Erythroblast (primary cell): Measurements from ENCODE around the gene RPS15.
"Not testable (repeated sequence)": the region's sequence is repeated elsewhere in the genome, so short reads cannot be mapped to it uniquely, and the experiment has no call there.

ENCODE experiments used
- DNase-seq, 2 experiments: peaks; one replicate each; lab custom pipeline; 2025; lab: John Stamatoyannopoulos, UW
- GATA1 ChIP-seq: IDR thresholded peaks from 2 replicates; pipeline ENCODE4 v1.6.1; 2011; ENCODE audit warnings: low read depth, mild to moderate bottlenecking, control low read depth, low read length, moderate library complexity
- POLR2A ChIP-seq: IDR thresholded peaks from 2 replicates; pipeline ENCODE4 v1.6.1; 2011; ENCODE audit warnings: mild to moderate bottlenecking, low read length

RPS15 gene

DNA sequence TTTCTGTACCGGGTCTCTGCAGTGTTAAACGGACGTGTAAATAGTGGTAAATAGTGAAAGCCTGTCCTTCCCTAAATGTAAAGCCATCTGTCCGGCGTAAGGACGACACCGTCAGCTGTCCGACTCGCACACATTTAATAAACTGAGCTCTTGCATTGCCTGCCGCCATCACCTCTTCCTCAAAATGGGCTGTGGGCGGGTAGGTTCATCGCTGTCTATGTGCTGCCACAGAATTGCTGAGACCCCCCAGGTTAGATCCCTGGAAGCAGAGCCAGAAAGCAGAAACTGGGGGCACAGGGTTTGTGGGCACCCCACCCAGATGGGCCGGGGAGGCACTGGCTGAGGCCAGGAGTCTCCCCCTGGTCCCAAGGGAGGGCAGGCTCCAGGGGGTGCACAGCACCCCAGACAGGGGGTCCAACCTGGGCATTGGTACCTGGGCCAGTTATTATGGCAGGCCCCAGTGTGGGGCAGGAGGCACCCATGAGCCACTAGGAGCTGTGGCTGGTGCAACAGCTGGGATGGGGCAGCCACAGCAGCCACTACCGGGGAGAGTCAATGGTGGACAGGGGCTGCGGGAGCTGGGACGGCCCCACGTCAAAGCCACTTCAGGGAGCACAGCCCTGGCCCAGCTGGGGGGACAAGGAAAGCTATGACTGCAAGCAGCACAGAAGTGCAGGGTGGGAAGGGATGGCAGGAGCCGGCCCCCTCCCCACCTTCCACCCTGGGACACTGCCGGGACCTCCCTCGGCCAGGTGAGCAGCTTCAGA lies 35.1 kb downstream of the RPS15 start:
- no peak for DNase-seq
- TF ChIP-seq POLR2A (no peak), GATA1 (no peak)

DNA sequence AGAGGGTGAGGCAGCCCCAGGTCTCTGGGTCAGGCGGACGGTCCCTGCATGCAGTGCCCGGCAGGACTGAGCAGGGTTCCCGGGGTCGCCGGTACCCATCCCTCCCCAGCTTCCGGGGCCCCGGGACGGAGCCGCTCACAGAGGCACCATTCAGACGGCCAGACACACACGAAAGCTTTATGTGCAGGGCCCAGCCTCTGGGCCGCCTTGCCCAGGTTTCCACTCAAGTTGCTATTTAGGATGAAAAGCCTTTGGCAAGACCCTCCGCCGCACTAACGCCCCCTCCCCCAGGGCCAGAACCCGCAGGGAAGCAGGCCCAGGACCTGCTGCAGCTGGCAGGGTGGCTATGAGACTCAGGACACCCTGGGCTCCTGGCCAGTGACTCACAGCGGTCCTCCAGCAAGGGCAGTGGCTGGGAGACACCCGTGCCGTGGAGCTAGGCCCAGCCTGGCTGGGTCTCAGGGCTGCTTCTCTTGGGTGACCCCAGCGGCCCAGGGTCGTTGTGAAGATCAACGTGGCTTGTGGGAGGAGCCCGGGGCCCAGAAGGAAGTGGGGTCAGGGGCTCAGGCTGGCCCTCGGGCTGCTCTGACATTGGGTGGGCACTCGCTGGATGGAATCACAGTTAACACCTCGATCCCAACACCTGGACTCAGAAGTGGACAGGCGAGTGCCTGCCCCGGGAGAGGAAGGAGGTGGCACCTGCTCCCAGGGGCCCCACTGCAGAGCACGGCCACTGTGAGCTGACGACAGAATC lies 36.0 kb downstream of the RPS15 start:
- DNase-seq = no peak
- TF ChIP-seq POLR2A (no peak), GATA1 (no peak)

DNA sequence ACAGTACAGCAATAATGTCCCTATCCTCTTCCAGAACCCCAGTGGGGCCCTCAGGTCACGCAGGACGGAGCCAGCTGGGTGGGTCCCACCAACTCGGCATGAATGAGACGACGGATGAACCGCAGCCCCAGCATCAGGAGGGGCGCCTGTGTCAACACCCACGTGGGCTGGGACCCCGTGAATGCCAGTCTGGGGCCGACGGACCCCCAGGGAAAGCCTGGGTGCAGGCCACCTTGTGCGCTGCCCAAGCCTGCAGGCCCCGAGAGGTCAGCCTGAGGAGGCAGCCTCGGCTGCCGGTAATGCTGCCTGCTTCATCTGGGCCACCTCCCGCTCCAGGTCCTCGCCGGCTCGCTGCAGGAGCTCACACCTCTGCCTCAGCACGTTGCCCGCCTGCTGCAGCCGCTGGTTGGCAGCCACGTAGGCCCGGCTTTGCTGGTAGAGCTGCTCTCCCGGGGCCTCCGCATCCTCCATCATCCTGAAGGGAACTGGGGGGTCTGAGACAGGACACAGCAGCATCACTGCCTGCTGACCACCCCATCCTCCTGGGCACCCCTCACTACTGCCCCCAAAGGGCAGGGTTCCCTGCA lies 36.7 kb downstream of the RPS15 start:
- no peak for TF ChIP-seq POLR2A
- TF ChIP-seq GATA1 = no peak

DNA sequence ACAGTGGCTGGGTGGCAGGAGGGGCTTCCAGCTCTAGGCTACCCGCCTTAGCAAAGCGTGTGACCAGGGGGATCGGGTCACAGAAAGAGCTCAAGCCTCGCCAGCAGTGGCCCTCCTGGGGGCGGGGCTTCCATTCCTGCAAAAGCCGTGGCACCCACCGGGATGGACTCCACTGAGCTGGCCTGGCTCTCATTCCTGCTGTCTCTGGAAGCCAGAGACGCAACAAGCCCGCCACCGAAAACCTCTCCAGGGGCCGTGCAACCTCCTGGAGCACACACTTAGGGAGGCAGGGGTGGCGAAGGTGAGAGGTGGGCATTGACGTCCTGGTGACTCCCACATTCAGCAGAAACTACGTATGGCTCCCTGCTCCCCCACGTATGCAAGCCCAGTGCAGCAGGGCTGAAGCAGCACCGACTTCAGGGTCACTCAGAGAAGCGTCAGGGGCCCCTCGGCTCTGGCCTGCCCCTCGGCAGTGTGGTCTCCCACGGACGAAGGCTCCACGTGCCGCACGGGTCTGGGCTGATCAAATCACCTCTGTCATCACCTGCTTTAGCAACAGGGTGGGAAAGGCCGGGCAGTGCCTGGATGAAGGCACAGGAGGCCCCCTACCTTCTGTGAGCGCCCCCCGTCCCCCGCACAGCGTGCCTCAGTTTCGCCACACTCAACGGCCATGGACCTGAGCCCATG lies 37.7 kb downstream of the RPS15 start:
- DNase-seq = no peak
- TF ChIP-seq GATA1 = no peak
- TF ChIP-seq POLR2A = no peak

More for the DNA sequence above, 36.7 kb downstream of the RPS15 start:
- no peak for DNase-seq

DNA sequence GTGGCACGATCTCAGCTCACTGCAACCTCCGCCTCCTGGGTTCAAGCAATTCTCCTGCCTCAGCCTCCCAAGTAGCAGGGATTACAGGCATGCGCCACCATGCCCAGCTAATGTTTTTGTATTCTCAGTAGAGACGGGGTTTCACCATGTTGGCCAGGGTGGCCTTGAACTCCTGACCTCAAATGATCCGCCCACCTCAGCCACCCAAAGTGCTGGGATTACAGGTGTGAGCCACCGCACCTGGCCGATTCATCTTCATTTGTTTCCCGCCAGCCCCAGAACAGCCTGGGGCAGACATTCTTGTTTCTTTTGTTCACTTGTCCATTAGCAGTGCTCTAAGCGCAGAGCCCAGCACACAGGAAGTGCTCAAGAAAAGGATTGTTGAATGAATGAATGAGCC lies 38.9 kb downstream of the RPS15 start:
- not testable (repeated sequence) for DNase-seq

DNA sequence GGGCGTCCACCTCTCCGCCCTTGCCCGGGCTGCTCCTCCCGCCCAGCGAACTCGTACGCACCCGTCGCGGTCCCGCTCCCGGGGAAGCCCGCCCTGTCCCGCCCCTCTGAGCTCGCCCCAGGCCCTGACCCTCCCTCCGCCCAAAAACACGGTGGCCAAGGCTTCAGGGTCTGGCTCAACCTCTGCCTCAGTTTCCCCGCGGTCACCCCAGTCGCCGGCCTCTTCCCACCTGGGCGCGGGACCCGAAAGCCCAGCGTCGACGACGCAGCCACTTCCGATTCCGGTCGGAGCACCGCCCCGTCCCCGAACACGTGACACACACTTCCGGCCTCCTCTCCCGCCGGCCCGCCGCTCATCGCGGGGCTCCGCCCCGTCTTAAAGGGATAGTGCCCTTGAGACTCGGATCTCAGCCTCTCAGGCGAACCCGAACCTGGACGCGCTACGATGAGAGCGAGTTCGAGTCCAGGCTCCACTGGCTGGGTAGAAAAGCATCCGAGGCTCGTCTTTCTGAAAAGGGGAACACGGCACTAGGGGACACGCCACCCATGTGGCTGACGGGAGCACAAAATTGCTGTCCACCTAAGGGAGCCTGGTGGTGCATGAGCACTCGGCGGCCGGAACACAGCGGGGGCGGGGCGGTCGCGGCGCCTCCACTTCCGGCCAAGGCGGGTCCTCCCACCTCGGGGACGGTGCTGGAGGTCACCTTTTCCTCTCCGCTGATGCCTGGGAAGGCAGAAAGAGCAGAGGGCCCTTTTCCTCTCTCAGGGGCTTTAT lies 40.9 kb downstream of the RPS15 start, which contains the start of gene C19orf25:
C19orf25 (minus strand) TSS at position 282 of the 774 bp plus-strand sequence. CDS start 312 bp downstream, outside the sequence.
- peak; percentile 95 to 96 for DNase-seq
- TF ChIP-seq POLR2A (peak; percentile 77), GATA1 (no peak)

DNA sequence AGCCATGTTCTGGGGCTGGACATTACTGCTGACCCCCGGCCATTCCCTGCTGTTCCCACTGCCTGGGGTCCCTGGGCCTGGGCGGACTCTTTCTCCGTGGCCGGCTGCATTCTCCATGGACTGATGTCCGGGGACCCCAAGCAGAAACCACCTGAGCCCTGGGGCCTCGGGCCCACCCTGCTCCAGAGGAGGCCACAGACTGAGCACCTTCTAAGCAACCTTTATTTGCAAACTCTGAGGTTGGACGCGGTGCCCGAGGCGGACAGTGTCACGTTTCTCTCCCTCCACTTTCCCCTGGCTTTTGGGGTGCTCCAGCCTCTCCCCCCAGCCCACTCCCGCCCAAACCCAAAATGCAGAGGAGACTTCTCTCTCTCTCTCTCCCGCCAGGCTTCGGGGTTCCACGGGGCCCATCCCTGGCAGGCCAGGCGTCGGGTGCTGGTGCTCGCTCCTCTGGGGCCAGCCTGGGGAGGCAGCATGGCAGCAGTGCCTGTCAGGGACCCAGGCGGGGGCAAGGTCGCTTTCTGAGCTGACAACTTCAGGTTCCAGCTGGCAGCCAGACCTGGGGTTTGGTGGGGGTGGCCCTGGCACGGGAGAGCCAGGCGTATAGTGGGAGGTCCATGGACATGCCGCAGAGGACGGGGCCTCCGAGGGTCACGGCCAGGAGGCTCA lies 43.2 kb downstream of the RPS15 start:
- DNase-seq = no peak
- TF ChIP-seq POLR2A (no peak), GATA1 (no peak)

DNA sequence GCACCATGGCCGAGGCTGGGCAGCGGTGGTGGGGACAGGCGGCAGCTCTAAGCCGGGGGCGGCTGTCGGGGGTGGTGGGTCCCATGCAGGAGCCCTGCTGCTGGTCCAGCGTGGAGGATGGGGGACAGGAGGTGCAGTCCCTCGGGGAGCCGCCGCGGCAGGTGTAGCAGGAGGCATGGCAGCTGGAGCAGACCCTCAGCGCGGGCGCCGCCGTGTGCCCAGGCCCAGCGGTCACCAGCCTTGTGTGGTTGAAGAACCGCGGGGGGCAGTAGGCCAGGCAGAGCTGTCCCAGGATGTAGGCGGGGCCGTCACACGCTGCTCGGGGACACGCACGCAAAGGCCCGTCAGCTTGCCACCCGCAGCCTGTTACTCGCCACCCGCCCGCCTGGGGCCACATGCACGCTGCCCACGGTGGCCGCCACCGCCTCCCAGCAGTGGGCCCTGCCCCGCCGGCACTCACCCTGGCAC lies 43.7 kb downstream of the RPS15 start:
- no peak for TF ChIP-seq POLR2A
- TF ChIP-seq GATA1 = no peak
- no peak for DNase-seq

DNA sequence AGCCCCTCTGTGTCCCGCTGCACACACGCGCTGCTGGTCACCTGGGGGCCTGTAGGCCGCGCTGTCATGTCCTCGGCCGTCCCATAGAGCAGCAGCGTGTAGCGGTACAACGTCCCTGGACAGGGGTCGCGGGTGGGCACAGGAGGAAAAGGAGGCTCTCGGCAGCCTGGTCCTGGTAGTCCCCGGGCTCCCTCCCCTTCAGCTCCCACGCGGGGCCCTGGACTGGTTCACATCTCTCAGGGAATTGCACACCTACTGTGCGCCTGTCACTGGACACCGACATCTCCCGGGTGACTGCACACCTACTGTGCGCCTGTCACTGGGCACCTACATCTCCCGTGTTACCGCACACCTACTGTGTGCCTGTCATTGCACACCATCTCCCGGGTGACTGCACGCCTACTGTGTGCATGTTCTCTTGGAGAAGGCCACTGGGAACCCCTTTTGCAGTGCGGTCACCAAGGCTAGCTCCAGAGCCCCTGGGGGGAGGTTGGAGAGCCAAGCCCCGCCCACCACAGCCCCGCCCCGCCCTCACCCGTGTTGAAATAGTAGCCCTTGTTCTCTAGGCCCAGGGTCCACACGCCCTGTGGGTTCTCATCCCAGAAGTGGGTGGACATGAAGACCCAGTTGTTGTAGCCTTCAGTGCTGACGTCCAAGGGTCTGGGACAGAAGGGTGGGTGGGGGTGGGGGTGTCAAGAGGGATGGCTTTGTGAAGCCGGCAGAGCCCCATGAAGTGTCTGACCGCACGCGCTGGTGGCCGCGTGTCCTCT lies 44.4 kb downstream of the RPS15 start:
- TF ChIP-seq GATA1 (no peak), POLR2A (no peak)
- no peak for DNase-seq

DNA sequence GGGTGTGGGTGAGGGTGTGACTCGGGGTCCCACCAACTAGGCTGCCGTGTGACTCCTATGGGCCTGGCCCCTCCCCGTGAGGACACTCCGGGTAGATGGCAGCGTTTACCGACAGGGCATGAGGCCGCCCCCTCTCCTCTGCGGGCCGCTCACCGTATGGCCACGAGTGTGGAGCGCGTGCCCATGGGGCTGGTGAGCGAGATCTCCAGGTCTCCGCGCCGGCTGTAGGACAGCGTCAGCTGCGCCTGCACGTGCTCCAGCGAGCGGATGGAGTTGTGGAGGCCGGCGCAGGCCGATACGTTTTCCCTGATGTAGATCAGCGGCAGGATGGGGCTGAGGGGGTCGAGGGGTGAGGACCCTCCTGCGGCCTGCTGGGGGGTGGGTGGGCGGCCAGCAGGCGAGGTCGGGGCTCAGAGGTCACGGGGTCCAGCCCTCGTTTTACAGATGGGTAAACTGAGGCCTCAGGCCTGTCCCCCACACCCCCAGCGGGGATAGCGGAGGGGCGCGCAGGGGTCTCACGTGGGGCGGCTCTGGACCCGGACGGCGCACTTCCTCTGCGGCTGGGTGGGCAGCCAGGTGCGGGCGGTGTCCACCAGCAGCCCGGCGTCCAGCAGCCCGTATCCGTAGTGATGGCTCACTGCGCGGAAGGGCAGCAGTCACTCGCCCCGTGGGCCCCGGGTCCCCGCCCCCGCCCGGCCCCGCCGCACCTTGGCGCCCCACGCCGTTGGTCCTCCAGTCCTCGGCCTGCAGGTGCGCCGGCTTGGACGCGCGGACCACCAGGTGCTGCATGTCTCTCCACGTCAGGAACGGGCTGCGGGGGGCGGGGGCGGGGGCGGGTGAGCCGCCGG lies 45.2 kb downstream of the RPS15 start:
- DNase-seq = no peak
- TF ChIP-seq GATA1 = no peak
- TF ChIP-seq POLR2A = no peak

DNA sequence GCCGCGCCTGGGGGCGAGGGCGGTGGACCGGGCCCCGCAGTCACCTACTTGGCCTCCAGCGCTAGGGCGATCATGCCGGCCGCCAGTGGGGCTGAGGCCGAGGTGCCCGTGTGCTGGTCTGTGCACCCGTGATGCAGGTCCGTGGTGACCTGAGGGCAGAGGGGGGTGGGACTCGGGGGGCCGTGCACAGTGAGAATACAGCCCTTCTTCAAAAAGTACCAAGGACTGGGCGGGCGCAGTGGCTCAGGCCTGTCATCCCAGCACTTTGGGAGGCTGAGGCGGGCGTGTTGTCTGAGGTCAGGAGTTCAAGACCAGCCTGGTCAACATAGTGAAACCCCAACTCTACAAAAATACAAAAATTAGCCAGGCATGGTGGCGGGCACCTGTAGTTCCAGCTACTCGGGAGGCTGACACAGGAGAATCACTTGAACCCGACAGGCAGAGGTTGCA lies 45.8 kb downstream of the RPS15 start:
- TF ChIP-seq GATA1 = no peak
- TF ChIP-seq POLR2A = no peak
- no peak for DNase-seq
